Measurements from ENCODE around the gene GNB3.

DNA sequence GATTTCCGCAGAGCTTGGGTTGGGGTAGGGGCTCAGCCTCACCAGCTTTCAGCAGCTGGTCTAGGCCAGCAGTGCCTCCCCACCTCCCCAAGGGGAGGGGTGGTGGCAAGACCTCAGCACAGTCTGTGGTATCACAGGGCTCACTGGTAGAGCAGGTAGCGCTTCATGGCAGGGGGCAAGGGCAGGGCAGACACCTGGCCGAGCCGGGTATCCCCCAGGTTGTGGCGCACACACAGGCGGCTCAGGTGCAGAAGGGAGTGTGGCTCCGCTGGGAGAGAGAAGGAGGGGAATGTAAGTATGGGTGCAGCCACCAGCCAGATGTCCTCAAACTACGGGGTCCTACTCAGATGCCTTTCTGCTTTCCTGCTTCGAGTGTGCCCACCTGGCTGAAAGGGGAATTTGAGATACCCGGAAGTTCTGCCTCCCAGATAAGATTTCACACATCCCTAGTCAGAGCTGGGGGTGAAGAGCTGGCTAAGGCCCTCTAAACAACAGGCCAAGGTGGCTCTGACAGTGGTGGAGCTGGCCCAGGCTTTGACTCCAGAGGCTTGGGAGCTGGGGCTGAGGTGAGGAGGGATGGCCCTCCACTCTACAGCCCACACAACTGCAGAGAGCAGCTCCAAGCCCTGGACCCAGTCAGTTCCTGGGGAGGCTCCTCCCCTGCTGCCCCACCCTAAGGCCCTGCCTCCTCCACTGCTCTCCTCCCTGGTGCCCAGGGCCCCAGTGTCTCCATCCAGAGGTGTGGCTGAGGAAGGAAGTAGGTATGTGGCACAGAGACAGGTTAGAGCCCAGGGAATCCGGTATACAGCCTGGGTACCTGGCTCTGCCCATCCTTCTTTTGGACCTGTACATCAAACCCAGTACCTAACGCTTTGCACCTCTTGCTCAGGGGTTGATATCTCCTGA is 30.6 kb downstream of the GNB3 start:
- TF ChIP-seq NFE2L1 (CRISPR knock-in tag; IDR thresholded peaks at IDR 0.05), result 0 out of 2 replicates have a peak, but pooled peaks have one; percentile 48
- TF ChIP-seq, protein P1, sequence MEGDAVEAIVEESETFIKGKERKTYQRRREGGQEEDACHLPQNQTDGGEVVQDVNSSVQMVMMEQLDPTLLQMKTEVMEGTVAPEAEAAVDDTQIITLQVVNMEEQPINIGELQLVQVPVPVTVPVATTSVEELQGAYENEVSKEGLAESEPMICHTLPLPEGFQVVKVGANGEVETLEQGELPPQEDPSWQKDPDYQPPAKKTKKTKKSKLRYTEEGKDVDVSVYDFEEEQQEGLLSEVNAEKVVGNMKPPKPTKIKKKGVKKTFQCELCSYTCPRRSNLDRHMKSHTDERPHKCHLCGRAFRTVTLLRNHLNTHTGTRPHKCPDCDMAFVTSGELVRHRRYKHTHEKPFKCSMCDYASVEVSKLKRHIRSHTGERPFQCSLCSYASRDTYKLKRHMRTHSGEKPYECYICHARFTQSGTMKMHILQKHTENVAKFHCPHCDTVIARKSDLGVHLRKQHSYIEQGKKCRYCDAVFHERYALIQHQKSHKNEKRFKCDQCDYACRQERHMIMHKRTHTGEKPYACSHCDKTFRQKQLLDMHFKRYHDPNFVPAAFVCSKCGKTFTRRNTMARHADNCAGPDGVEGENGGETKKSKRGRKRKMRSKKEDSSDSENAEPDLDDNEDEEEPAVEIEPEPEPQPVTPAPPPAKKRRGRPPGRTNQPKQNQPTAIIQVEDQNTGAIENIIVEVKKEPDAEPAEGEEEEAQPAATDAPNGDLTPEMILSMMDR (IDR thresholded peaks at IDR 0.05), result no peak
- TF ChIP-seq, protein P2, sequence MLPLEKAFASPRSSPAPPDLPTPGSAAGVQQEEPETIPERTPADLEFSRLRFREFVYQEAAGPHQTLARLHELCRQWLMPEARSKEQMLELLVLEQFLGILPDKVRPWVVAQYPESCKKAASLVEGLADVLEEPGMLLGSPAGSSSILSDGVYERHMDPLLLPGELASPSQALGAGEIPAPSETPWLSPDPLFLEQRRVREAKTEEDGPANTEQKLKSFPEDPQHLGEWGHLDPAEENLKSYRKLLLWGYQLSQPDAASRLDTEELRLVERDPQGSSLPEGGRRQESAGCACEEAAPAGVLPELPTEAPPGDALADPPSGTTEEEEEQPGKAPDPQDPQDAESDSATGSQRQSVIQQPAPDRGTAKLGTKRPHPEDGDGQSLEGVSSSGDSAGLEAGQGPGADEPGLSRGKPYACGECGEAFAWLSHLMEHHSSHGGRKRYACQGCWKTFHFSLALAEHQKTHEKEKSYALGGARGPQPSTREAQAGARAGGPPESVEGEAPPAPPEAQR (CRISPR knock-in tag; IDR thresholded peaks at IDR 0.05), result no peak
- TF ChIP-seq ZBTB21 (CRISPR knock-in tag; IDR thresholded peaks at IDR 0.05; ENCODE audit: borderline replicate concordance), result no peak
- TF ChIP-seq, protein P3, sequence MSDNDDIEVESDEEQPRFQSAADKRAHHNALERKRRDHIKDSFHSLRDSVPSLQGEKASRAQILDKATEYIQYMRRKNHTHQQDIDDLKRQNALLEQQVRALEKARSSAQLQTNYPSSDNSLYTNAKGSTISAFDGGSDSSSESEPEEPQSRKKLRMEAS (CRISPR knock-in tag; IDR thresholded peaks at IDR 0.05), result no peak
- TF ChIP-seq GABPB1 (CRISPR knock-in tag; IDR thresholded peaks at IDR 0.05), result no peak
- TF ChIP-seq, protein P4, sequence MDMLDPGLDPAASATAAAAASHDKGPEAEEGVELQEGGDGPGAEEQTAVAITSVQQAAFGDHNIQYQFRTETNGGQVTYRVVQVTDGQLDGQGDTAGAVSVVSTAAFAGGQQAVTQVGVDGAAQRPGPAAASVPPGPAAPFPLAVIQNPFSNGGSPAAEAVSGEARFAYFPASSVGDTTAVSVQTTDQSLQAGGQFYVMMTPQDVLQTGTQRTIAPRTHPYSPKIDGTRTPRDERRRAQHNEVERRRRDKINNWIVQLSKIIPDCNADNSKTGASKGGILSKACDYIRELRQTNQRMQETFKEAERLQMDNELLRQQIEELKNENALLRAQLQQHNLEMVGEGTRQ (CRISPR knock-in tag; IDR thresholded peaks at IDR 0.05), result no peak

Measured in WTC11 (cell line).